ACC112 (cell line): ENCODE results near the gene SELENOO.
"Not testable (repeated sequence)": the region's sequence is repeated elsewhere in the genome, so short reads cannot be mapped to it uniquely, and the experiment has no call there.

Source experiments
- H2AFZ ChIP-seq: fragments of 200-600 bp; sonication (generic); one replicate; pipeline ENCODE4 v1.6.0; 2017; ENCODE audit warnings: antibody characterized with exemption, low read length; ENCODE audit not compliant: unreplicated experiment
- H3K27ac ChIP-seq: fragments of 200-600 bp; sonication (generic); 2 replicates; pipeline ENCODE4 v1.5.1; 2014; ENCODE audit warnings: low read depth, mild to moderate bottlenecking, antibody characterized with exemption, low read length, moderate library complexity
- H3K27me3 ChIP-seq: fragments of 200-600 bp; sonication (generic); 2 replicates; pipeline ENCODE4 v1.6.1; 2014; ENCODE audit warnings: mild to moderate bottlenecking, antibody characterized with exemption, low read length, moderate library complexity, mixed read lengths; ENCODE audit not compliant: insufficient read depth
- H3K36me3 ChIP-seq: fragments of 200-600 bp; sonication (generic); 2 replicates; pipeline ENCODE4 v1.6.1; 2016; ENCODE audit warnings: mild to moderate bottlenecking, antibody characterized with exemption, low read length, moderate library complexity, mixed read lengths; ENCODE audit not compliant: insufficient read depth
- H3K4me1 ChIP-seq: fragments of 200-600 bp; sonication (generic); one replicate; pipeline ENCODE4 v1.6.1; 2016; ENCODE audit warnings: low read length, mixed read lengths; ENCODE audit not compliant: insufficient read depth, unreplicated experiment, control insufficient read depth
- H3K4me3 ChIP-seq: fragments of 200-600 bp; sonication (generic); 2 replicates; pipeline ENCODE4 v1.5.1; 2014; ENCODE audit warnings: mild to moderate bottlenecking, low read depth, low read length
- H3K79me2 ChIP-seq: fragments of 200-600 bp; sonication (generic); one replicate; pipeline ENCODE4 v1.6.0; 2016; ENCODE audit warnings: low read length; ENCODE audit not compliant: control insufficient read depth, unreplicated experiment, insufficient read depth

The SELENOO gene

GRCh38 chr22:50165436-50166123 lies 35.2 kb upstream of the SELENOO start:
- Histone ChIP-seq H2AFZ (no peak overlapping the region), H3K27ac (no peak overlapping the region), H3K4me3 (no peak overlapping the region), H3K27me3 (no peaks in the 10 kb centered on the region), H3K79me2 (no peaks in the 10 kb centered on the region), H3K4me1 (no peaks in the 10 kb centered on the region), H3K36me3 (no peaks in the 10 kb centered on the region)

DNA sequence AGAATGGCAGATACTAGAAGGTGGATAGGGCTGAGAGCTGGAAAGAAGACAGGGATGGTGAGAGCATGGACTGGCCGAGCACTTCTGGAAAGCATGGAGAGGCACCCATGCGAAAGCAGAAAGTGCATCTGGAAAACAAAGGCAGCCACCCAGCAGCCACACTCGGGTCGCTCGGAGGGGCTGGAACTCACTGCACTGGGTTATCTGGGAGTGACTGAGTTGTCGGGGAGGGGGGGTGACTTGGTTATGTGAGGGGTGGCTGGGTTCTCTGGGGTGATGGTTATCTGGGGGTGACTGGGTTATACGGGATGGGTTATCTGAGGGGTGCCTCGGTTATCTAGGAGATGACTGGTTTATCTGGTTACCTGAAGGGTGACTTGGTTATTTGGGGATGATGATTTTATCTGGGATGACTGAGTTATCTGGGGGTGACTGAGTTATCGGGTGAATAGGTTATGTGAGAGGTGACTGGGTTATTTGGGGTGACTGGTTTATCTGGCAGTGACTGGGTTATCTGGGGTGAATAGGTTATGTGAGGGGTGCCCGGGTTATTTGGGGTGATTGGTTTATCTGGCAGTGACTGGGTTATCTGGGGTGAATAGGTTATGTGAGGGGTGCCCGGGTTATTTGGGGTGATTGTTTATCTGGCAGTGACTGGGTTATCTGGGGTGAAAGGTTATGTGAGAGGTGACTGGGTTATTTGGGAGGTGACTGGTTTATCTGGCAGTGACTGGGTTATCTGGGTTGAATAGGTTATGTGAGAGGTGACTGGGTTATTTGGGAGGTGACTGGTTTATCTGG lies 32.9 kb upstream of the SELENOO start:
- Histone ChIP-seq H3K79me2 (no peaks in the 10 kb centered on the region), H3K4me1 (no peaks in the 10 kb centered on the region), H2AFZ (no peak overlapping the region), H3K36me3 (no peaks in the 10 kb centered on the region), H3K4me3 (no peak overlapping the region), H3K27ac (no peak overlapping the region), H3K27me3 (no peaks in the 10 kb centered on the region)

DNA sequence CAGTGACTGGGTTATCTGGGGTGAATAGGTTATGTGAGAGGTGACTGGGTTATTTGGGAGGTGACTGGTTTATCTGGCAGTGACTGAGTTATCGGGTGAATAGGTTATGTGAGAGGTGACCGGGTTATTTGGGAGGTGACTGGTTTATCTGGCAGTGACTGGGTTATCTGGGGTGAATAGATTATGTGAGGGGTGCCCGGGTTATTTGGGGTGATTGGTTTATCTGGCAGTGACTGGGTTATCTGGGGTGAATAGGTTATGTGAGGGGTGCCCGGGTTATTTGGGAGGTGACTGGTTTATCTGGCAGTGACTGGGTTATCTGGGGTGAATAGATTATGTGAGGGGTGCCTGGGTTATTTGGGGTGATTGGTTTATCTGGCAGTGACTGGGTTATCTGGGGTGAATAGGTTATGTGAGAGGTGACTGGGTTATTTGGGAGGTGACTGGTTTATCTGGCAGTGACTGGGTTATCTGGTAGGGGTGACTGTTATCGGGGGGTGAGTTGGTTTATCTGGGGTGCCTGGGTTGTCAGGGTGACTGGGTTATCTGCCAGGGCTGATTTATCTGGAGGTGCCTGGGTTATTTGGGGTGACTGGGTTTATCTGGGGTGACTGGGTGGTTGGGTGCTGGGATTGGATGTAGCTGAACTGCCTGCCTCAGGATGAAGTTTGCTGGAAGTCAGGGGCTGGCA lies 32.2 kb upstream of the SELENOO start:
- not testable (repeated sequence) for H3K4me3 ChIP-seq, H3K4me1 ChIP-seq, H3K27me3 ChIP-seq, H3K79me2 ChIP-seq, H2AFZ ChIP-seq, H3K27ac ChIP-seq, H3K36me3 ChIP-seq

DNA sequence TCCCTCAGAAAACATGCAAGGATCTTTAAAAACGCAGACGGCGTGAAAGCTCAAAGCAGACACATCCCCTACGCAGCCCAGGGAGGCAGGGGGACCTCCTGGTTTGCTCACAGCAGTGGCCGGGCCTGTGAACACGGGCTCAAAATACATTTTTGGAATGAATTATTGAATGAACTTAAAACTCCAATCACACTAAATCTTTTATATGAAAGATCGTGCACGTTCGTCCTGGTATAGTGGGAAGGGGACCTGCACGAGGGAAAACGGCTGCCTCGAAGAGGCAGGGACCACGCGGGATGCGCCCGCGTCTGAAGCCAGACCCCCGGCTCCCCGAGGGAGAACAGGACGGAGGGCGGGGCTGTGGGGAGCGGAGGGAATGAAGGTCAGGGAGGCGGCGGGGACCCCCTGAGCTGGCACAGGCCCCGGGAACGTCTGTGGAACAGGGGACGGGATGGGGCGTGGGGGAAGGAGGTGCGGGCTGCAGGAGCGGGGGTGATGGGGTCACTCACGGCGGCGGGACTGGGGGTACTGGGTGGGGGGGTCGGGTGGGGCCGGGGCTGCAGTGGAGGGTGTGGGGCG lies 31.5 kb upstream of the SELENOO start:
- Histone ChIP-seq H3K4me3 (0 out of 2 replicates have a peak overlapping the region, but pooled peaks have one; percentile 60), H3K27me3 (no peaks in the 10 kb centered on the region), H2AFZ (no peak overlapping the region), H3K79me2 (no peaks in the 10 kb centered on the region), H3K27ac (no peak overlapping the region), H3K36me3 (no peaks in the 10 kb centered on the region), H3K4me1 (no peaks in the 10 kb centered on the region)

DNA sequence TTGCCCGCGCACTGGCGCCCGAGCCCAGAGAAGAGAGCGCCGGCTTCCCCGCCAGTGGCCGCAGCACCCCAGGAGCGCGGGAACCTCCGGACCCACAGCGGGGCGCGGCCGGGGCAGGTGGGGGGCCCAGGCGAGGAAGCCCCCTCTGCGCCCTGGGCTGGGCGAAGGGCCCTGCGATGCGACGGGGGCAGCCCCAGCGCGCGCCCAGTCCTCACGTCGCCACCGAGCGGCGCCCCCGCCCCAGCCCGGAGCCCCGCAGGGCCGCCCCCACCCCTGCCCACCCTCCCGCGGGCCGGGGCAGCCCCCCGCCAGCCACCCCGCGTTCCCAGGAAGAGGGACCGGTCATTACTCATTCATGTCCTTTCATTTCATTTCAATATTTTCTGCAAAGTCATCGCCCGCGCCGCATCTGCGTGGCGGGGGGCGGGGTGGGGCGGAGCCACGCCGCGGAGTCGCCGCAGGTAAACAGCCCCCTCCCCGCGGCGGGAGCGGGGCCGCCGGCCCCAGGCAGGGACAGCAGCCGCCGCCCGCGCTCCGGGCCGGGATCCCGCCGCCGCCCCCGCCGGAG lies 31.0 kb upstream of the SELENOO start:
- no peaks in the 10 kb centered on the region for H3K27me3 ChIP-seq

DNA sequence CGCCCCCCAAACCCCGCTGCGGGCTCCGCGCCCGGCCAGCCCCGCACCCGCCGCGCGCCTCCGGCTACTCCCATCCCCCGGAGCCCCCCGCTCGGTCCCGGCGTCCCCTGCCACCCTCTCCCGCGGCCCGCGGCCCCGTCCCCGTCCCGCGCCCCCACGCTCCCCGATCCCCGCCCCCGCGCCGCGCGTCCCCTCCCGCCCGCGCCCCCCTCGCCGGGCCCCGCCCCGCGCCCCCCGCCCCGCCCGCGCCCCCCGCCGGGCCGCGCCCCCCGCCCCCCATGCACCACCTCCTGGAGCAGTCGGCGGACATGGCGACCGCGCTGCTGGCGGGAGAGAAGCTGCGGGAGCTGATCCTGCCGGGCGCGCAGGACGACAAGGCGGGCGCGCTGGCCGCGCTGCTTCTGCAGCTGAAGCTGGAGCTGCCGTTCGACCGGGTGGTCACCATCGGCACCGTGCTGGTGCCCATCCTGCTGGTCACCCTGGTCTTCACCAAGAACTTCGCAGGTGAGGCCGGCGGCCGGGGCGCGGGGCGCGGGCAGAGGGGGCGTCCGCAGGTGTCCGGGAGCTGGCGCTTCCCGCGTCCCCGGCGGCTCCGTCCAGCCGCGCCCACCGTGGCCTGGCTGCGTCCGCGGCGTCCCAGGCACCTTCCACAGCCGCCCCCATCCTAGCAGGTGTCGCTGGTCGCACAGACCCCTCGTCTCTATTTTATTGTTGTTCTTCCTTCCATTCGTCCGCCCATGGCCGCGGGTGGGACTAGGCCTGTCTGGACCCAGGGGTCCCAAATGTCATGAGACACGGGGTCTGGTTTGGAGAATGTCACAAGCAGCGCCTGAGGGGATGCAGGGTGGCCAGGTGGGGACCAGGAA lies 30.1 kb upstream of the SELENOO start, which contains the start of gene PANX2:
Gene PANX2 (plus strand): TSS at position 279 of the 866 bp plus-strand sequence. CDS start 0 bp downstream, at position 279.
- Histone ChIP-seq H3K36me3 (no peaks in the 10 kb centered on the region), H3K4me1 (no peaks in the 10 kb centered on the region), H2AFZ (no peak within 1 kb of the TSS), H3K4me3 (peak within 1 kb of the TSS; percentile 71), H3K27ac (no peak within 1 kb of the TSS), H3K79me2 (no peaks in the 10 kb centered on the region), H3K27me3 (no peaks in the 10 kb centered on the region)

More for the DNA sequence above, 31.0 kb upstream of the SELENOO start:
- Histone ChIP-seq H3K4me1 (no peaks in the 10 kb centered on the region), H2AFZ (no peak overlapping the region), H3K4me3 (peak overlapping the region; percentile 60; the same call in 1 of the 2 replicates), H3K36me3 (no peaks in the 10 kb centered on the region), H3K79me2 (no peaks in the 10 kb centered on the region), H3K27ac (no peak overlapping the region)

GRCh38 chr22:50171319-50171964 lies 29.4 kb upstream of the SELENOO start:
- 0 out of 2 replicates have a peak overlapping the region, but pooled peaks have one; percentile 71 for H3K4me3 ChIP-seq
- no peaks in the 10 kb centered on the region for H3K36me3 ChIP-seq
- H3K27me3 ChIP-seq, result no peaks in the 10 kb centered on the region
- no peak overlapping the region for H3K27ac ChIP-seq
- no peaks in the 10 kb centered on the region for H3K4me1 ChIP-seq
- no peaks in the 10 kb centered on the region for H3K79me2 ChIP-seq
- no peak overlapping the region for H2AFZ ChIP-seq

DNA sequence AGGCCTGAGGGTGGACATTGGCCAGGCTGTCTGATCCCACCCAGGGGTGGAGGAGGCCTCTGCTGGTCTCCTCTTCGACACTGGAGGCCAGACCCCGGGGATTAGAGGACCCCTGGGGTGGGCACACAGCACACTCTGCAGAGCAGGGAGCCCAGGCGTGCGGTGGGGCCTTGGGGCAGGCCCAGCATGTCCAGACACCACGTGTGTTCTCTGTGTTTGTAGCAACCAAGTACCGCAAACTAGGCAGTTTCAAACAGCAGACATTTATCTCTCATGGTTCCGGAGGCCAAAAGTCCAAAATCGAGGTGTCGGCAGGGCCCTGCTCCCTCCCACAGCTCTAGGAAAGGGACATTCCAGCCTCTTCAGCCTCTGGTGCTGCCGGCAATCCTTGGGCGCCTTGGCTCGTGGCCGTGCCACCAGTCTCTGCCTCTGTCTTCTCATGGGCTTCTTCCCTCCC lies 28.8 kb upstream of the SELENOO start:
- Histone ChIP-seq H3K27me3 (no peaks in the 10 kb centered on the region), H3K4me1 (no peaks in the 10 kb centered on the region), H3K36me3 (no peaks in the 10 kb centered on the region), H3K27ac (no peak overlapping the region), H3K4me3 (no peak overlapping the region), H2AFZ (no peak overlapping the region), H3K79me2 (no peaks in the 10 kb centered on the region)

DNA sequence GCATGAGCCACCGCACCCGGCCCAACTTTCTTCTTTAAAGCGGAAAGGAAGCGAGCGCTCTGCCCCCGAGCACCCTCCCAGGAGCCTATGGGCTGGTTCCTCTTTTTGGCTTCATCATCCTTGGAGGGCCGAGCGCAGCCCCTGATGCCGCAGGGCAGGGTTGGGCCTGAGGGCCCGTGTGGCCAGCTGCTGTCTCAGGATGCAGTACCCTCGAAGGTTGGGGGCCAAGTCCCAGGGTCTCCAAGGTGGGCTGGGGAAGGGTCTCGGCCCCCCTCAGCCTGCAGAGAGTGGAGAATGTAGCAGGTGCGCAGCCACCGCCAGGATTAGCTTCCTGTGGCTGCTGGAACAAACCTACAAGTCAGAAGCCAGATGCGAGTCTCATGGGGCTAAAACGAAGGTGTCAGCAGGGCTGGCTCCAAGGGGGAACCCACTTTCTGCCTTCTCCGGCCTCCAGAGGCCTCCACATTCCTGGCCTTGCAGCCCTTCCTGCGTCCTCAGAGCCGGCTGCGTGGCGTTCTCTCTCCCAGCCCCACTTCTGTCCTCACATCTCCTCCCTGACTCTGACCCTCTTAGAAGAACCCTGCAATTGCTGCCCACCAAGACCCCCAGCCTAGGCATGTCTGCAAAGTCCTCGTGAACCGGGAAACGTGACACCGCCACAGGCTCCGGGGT lies 27.4 kb upstream of the SELENOO start:
- H2AFZ ChIP-seq, result no peak overlapping the region
- H3K27ac ChIP-seq, result no peak overlapping the region
- no peaks in the 10 kb centered on the region for H3K4me1 ChIP-seq

More for the DNA sequence above, 27.4 kb upstream of the SELENOO start:
- Histone ChIP-seq H3K36me3 (no peaks in the 10 kb centered on the region), H3K4me3 (no peak overlapping the region), H3K79me2 (no peaks in the 10 kb centered on the region), H3K27me3 (no peaks in the 10 kb centered on the region)
